HG03520 (cell line): ENCODE results near the gene CARD14.
"Not testable (repeated sequence)": the region's sequence is repeated elsewhere in the genome, so short reads cannot be mapped to it uniquely, and the experiment has no call there.

Source experiments
- ATAC-seq: cut with Tn5 transposase; IDR thresholded peaks from one replicate; pipeline ENCODE4 v1.9.1; 2021; ENCODE audit warnings: mild to moderate bottlenecking, moderate library complexity; ENCODE audit not compliant: unreplicated experiment

Gene CARD14

GRCh38 chr17:80222376-80223141, 52.7 kb downstream of the CARD14 start:
- ATAC-seq, result no peak

- no peak for ATAC-seq
Observed at GRCh38 chr17:80223142-80223815, 53.4 kb downstream of the CARD14 start.

- ATAC-seq, result no peak
Observed at GRCh38 chr17:80223838-80224497, 54.1 kb downstream of the CARD14 start.

- ATAC-seq, result no peak
Observed at GRCh38 chr17:80224683-80225082, 54.9 kb downstream of the CARD14 start.

- no peak for ATAC-seq
Observed at GRCh38 chr17:80225230-80225629, 55.4 kb downstream of the CARD14 start.

GRCh38 chr17:80227156-80227555, 57.3 kb downstream of the CARD14 start:
- ATAC-seq, result no peak

GRCh38 chr17:80227666-80228065, 57.8 kb downstream of the CARD14 start:
- ATAC-seq, result no peak

GRCh38 chr17:80228477-80228876, 58.6 kb downstream of the CARD14 start:
- ATAC-seq, result no peak

- no peak for ATAC-seq
Observed at GRCh38 chr17:80229011-80229410, 59.2 kb downstream of the CARD14 start.

- ATAC-seq, result no peak
Observed at GRCh38 chr17:80232438-80232837, 62.6 kb downstream of the CARD14 start.

GRCh38 chr17:80233202-80233601, 63.4 kb downstream of the CARD14 start:
- ATAC-seq, result no peak

GRCh38 chr17:80236911-80237310, 67.1 kb downstream of the CARD14 start:
- ATAC-seq, result no peak

- ATAC-seq, result no peak
Observed at GRCh38 chr17:80237386-80237785, 67.6 kb downstream of the CARD14 start.

- no peak for ATAC-seq
Observed at GRCh38 chr17:80242505-80242904, 72.7 kb downstream of the CARD14 start.

GRCh38 chr17:80243526-80244433, 74.0 kb downstream of the CARD14 start:
- no peak for ATAC-seq

- ATAC-seq, result not testable (repeated sequence)
Observed at GRCh38 chr17:80244448-80244847, 74.6 kb downstream of the CARD14 start.

GRCh38 chr17:80244871-80245509, 75.2 kb downstream of the CARD14 start:
- no peak for ATAC-seq

GRCh38 chr17:80245566-80246265, 75.9 kb downstream of the CARD14 start:
- ATAC-seq, result no peak

- no peak for ATAC-seq
Observed at GRCh38 chr17:80246266-80246681, 76.4 kb downstream of the CARD14 start.

GRCh38 chr17:80246726-80247125, 76.9 kb downstream of the CARD14 start:
- ATAC-seq, result no peak
